ENCODE measurements around the gene CBARP.

Gene CBARP

DNA sequence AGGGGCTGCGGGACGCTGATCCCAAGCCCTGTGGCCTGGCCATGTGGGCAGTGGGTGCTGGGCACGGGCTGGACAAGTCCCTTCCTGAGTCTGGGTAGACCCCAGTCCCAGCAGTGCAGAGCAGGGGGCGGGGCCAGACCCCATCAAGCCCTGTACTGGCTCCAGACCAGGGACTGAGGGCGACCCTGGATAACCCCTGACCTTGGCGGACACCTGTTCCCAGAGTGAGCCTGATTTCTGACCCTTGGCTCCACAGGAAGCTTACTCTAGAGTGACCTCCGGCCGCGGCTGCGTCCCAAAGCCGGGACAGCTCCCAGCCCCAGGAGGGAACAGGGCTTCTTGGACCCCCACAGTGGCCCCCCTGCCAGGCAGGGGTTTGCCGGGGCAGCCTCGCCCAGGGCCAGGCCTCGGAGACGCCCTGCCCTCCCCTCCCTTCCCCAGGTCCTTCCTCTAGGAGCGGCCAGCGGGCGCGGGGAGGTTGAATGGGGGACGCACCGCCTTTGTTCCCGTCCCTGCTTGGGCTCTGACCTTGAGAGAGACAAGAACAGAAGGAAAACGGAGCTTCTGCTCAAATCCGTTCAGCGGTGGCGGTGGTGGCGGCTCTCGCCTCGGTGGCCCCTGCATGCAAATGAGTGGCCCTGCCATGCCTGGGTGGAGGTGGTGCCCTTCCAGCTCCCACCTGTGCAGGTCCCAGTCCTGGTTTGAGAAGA lies 45.6 kb upstream of the CBARP start:
- TF ChIP-seq, protein P1, sequence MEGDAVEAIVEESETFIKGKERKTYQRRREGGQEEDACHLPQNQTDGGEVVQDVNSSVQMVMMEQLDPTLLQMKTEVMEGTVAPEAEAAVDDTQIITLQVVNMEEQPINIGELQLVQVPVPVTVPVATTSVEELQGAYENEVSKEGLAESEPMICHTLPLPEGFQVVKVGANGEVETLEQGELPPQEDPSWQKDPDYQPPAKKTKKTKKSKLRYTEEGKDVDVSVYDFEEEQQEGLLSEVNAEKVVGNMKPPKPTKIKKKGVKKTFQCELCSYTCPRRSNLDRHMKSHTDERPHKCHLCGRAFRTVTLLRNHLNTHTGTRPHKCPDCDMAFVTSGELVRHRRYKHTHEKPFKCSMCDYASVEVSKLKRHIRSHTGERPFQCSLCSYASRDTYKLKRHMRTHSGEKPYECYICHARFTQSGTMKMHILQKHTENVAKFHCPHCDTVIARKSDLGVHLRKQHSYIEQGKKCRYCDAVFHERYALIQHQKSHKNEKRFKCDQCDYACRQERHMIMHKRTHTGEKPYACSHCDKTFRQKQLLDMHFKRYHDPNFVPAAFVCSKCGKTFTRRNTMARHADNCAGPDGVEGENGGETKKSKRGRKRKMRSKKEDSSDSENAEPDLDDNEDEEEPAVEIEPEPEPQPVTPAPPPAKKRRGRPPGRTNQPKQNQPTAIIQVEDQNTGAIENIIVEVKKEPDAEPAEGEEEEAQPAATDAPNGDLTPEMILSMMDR (IDR thresholded peaks at IDR 0.05): no peak
- no peak for TF ChIP-seq ZFX (IDR thresholded peaks at IDR 0.05; ENCODE audit: borderline replicate concordance)
- H3K27ac ChIP-seq: peak overlapping the region; percentile 74

DNA sequence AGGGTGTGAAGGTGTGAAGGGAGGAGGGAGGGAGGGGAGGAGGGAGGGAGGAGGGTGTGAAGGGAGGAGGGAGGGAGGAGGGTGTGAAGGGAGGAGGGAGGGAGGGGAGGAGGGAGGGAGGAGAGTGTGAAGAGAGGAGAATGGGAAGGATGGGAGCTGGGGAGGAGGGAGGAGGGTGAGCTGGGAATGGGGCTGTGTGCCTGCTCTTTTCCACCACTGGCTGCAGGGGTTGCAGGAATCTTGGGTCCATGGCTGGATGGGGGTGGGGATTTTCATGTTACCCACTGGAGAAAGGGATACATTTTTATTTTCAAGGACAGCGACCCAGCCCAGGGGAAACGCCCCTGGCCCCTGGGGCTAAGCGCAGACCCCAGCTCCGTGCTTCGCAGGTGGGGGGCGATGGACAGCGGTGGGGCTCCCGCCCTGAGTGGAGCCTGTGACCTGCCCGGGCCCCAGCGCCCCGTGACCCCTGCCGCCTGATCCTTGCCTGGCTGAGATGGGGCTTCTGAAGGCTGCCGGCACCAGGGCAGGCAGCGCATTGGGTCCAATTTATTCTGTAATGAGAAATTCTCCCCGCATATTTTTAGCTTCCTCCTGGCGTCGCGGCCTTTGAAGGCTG lies 44.9 kb upstream of the CBARP start:
- TF ChIP-seq, protein P1 (IDR thresholded peaks at IDR 0.05): no peak
- no peak for TF ChIP-seq ZFX (IDR thresholded peaks at IDR 0.05; ENCODE audit: borderline replicate concordance)
- H3K27ac ChIP-seq: no peak overlapping the region

DNA sequence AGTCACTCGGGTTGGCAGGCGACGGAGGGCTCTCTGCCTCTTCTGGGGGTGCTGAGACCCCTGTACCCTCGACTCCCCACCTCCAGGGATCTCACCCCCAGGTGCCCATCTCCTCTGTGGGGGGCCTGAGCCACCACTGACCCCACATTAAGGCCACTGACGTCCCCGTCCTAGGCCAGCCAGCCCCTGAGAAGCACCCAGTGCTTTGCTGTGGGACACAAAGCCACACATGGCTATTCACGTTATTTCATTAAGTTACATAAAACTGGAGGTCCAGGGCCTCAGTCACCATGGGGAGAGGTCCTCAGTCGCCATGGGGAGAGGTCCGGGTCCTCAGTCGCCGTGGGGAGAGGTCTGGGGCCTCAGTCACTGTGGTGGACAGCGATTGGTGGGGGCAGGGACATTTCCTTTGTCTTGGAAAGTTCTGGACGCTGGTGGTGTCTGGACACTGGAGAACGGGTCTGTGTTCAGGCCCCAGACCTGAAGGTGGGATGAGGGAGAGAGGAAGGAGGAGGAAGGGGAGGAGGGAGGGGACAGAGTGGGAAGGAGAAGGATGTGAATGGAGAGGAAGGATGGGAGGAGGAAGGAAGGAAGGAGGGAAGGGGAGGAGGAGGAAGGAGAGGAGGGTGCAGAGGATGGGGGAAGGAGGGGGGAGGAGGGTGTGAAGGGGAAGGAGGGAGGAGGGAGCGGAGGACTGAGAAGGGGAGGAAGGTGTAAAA lies 43.9 kb upstream of the CBARP start:
- H3K27ac ChIP-seq: no peak overlapping the region
- TF ChIP-seq ZFX (IDR thresholded peaks at IDR 0.05; ENCODE audit: borderline replicate concordance): no peak
- TF ChIP-seq, protein P1 (IDR thresholded peaks at IDR 0.05): no peak

DNA sequence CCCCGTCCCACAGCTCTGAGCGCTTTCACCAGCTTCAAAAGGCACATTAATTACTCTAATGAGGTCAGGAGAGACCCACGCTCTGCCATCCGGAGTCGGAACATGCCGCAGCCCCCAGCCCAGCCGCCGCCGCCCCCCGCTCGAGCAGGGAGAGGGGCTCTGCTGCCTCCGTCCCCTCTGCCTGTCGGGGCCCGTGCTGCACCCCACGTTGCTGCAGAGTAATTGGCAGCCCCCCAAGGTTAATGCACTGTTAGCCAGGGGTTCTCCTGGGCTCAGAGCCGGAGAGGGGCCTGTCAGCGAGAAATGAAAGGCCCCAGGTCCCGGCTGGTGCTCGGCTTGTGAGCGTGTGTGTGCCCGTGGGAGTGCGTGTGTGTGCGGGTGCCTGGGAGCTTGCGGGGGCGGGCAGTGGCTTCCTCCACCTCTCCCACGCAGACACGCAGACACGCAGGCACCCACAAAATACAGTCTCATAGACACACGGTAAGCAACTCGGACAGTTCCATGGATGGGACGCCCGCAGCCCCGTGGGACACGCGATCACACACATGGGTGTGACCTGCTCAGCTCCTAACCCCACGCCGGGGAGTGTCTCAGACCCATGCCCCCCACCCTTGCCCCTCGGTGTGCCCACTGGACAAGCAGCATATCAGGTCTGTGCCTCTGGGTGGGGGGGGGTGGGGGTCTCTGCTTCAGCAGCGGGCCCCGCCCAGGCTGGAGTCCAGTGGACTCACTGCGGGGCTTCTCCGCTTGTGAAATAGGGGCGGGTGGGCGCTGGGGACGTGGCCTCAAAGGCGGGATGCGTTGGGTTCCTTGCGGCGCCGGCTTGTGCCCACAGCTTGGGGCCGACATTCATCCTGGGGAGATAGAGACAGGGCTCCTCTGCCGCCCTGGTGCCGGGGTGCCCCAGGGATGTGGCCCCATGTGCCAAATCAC lies 43.1 kb upstream of the CBARP start:
- TF ChIP-seq, protein P1 (IDR thresholded peaks at IDR 0.05): no peak
- TF ChIP-seq ZFX (IDR thresholded peaks at IDR 0.05; ENCODE audit: borderline replicate concordance): no peak
- peak overlapping the region; percentile 49; the same call in 1 of the 2 replicates for H3K27ac ChIP-seq

DNA sequence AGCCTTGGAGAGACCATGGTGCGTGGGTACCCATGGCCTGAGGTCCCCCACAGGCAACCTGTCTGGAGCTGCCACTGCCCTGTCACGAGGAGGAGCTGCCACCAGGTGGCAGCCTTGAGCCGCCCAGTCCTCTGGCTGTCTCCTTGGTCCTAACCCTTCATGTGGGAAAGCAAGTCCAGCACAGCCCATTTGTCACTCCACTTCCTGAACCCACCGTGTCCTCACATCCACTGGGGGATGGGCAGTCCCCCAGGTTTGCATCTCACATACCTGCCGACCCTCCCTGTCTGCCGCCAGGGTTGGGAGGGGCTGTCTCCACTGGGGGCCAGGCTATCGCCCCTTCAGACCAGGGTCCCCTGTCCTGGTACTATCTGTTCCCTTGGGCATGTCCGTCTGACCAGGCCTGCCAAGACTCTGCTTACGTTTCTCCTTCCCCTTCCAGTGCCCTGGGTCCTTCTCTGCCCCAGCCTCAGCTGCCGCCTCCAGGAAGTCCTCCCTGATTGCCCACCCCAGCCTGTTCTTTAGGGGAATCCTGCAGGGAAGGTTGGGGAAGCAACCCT lies 42.1 kb upstream of the CBARP start:
- TF ChIP-seq, protein P1 (IDR thresholded peaks at IDR 0.05): peak; percentile 98
- no peak for TF ChIP-seq ZFX (IDR thresholded peaks at IDR 0.05; ENCODE audit: borderline replicate concordance)

DNA sequence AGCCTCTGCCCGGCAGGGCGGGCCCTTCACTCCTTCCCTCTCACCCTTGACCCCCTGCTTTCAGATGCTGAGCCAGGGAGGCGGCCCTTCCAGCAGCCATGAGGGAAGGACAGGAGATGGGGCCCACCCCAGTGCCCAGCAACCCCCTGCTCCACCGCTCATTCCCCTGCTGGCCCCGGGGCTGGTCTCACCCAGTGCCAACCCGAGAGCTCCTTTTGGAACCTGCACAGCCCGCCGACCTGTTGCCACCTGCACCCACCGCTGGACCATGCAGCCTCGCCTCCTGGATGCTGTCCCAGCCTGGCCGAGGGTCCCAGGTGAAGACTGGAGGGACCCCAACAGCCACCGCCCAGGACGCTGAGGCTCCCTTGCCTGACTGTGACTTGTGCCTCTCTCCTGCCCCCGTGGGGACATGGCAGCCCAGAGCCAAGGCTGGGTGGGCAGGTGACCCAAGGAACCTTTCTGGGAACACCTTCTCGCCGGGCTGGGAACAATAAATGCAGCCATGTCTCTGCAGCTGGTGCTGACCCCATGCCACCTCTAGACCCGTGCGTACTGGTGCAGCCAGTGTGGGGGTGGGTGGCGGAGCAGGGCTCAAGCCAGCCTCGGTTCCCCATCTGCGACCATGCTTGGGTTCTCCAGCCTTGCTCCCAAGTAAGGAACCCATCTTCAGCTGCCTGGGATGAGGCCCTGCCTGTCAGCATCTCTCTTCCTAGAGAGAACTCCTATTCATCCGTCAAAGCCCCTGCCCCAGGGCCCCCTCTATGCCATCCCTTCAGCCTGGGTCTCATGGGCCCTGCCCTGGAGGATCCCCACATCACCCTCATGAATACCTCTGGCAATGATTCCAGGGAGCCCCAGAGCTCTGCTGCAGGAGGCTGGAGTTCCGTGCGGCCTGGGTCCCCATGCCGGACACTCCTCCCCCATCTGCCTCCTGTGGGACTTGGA lies 41.2 kb upstream of the CBARP start:
- peak overlapping the region; percentile 49; the same call in 1 of the 2 replicates for H3K27ac ChIP-seq
- TF ChIP-seq, protein P1 (IDR thresholded peaks at IDR 0.05): no peak
- TF ChIP-seq ZFX (IDR thresholded peaks at IDR 0.05; ENCODE audit: borderline replicate concordance): no peak

More for the DNA sequence above, 42.1 kb upstream of the CBARP start:
- H3K27ac ChIP-seq: peak overlapping the region; percentile 49
